Activated naive CD8-positive, alpha-beta T cell treated with anti-CD3 and anti-CD28 coated beads for 36 hours (primary cell): ENCODE measurements around the gene DNAJC6. TPM values are rescaled to one million over a fixed set of nuclear protein-coding genes. Genes with fewer than 3 reads are reported as not detected.

Experiments used
- total RNA-seq, 2 experiments: library from RNA; stranded (reverse); gene quantifications; one replicate each; pipeline ENCODE4 v1.2.3, GENCODE V29; 2021

DNAJC6 gene
- total RNA-seq, 2 experiments from 2014 or later: 1.9 TPM

Other genes starting within 250 kb of the DNAJC6 start
- 100 to 1,000 TPM; 129 TPM for gene AK4, start 161.3 kb upstream of the DNAJC6 start, total RNA-seq
- 1 to 10 TPM; 1.6 to 2.2 TPM for gene LEPR, start 111.1 kb downstream of the DNAJC6 start, total RNA-seq
- 10 to 100 TPM; 10.9 to 11.3 TPM for gene LEPROT, start 111.1 kb downstream of the DNAJC6 start, total RNA-seq